GM12892 (cell line): ENCODE results near the gene FAM3D. TPM values are rescaled to one million over a fixed set of nuclear protein-coding genes. Genes with fewer than 3 reads are reported as not detected.
A peak's percentile ranks its signal among the peaks of the same experiment; 100 is the strongest.
"Not testable (repeated sequence)": the region's sequence is repeated elsewhere in the genome, so short reads cannot be mapped to it uniquely, and the experiment has no call there.

Source experiments
- DNase-seq: peaks from one replicate; pipeline ENCODE4 v3.0.0; 2011; ENCODE audit not compliant: insufficient read length
- FAIRE-seq: peaks from 2 replicates; lab custom pipeline; 2011; peaks lifted over from hg19 to GRCh38; lab: Jason Lieb, UNC
- POLR2A ChIP-seq: IDR thresholded peaks from 2 replicates; pipeline ENCODE4 v1.6.1; 2011; ENCODE audit warnings: low read depth, low read length, control low read depth
- POLR2AphosphoS5 ChIP-seq: IDR thresholded peaks from 2 replicates; pipeline ENCODE4 v1.6.1; 2011; ENCODE audit warnings: low read depth, low read length, control low read depth
- TAF1 ChIP-seq: IDR thresholded peaks from 2 replicates; pipeline ENCODE4 v1.6.1; 2011; ENCODE audit warnings: low read depth, mild to moderate bottlenecking, control low read depth, low read length, borderline replicate concordance
- polyA plus RNA-seq: library from polyadenylated mRNA; unstranded; fragments of >200 nt; gene quantifications from one replicate; pipeline ENCODE4 v1.2.1, GENCODE V29; 2012; ENCODE audit warnings: missing spikeins, inconsistent platforms; ENCODE audit not compliant: missing spikeins

Gene FAM3D
- not detected for polyA plus RNA-seq

GRCh38 chr3:58666683-58667082, at the start of gene FAM3D:
Gene FAM3D (minus strand): TSS chr3:58666774. CDS start chr3:58655563, 11,211 bp downstream.
- FAIRE-seq: no peak
- TF ChIP-seq TAF1 (no peak), POLR2AphosphoS5 (no peak), POLR2A (no peak)
- no peak for DNase-seq

- no peak for FAIRE-seq
- no peak for DNase-seq
- no peak for TF ChIP-seq POLR2A
- no peak for TF ChIP-seq POLR2AphosphoS5
- TF ChIP-seq TAF1: no peak
Observed at GRCh38 chr3:58713715-58714401, 47.3 kb upstream of the FAM3D start.

- no peak for FAIRE-seq
Observed at GRCh38 chr3:58711871-58712270, 45.3 kb upstream of the FAM3D start.

GRCh38 chr3:58708983-58709382, 42.4 kb upstream of the FAM3D start:
- not testable (repeated sequence) for DNase-seq, FAIRE-seq

More at GRCh38 chr3:58711871-58712270, 45.3 kb upstream of the FAM3D start:
- no peak for TF ChIP-seq POLR2A
- no peak for TF ChIP-seq TAF1
- TF ChIP-seq POLR2AphosphoS5: no peak
- DNase-seq: no peak

GRCh38 chr3:58708116-58708791, 41.7 kb upstream of the FAM3D start:
- TF ChIP-seq TAF1: no peak
- no peak for TF ChIP-seq POLR2AphosphoS5
- TF ChIP-seq POLR2A: no peak
- DNase-seq: no peak
- no peak for FAIRE-seq

GRCh38 chr3:58707390-58707930, 40.9 kb upstream of the FAM3D start:
- no peak for TF ChIP-seq TAF1
- no peak for TF ChIP-seq POLR2AphosphoS5
- TF ChIP-seq POLR2A: no peak
- FAIRE-seq (no peak), DNase-seq (no peak)

- FAIRE-seq (no peak), DNase-seq (no peak)
- no peak for TF ChIP-seq POLR2A
- no peak for TF ChIP-seq TAF1
Observed at GRCh38 chr3:58706395-58707167, 40.0 kb upstream of the FAM3D start.

GRCh38 chr3:58704745-58705144, 38.2 kb upstream of the FAM3D start:
- FAIRE-seq (peak; percentile 69), DNase-seq (no peak)
- no peak for TF ChIP-seq POLR2AphosphoS5

- DNase-seq, FAIRE-seq: not testable (repeated sequence)
Observed at GRCh38 chr3:58704304-58704703, 37.7 kb upstream of the FAM3D start.

GRCh38 chr3:58698246-58698645, 31.7 kb upstream of the FAM3D start:
- DNase-seq: no peak
- TF ChIP-seq POLR2AphosphoS5 (no peak), POLR2A (no peak), TAF1 (no peak)

GRCh38 chr3:58697561-58697960, 31.0 kb upstream of the FAM3D start:
- FAIRE-seq: no peak
- TF ChIP-seq POLR2AphosphoS5: no peak
- no peak for TF ChIP-seq TAF1
- no peak for TF ChIP-seq POLR2A
- no peak for DNase-seq

More at GRCh38 chr3:58698246-58698645, 31.7 kb upstream of the FAM3D start:
- FAIRE-seq: no peak

GRCh38 chr3:58696813-58697212, 30.2 kb upstream of the FAM3D start:
- FAIRE-seq: not testable (repeated sequence)

More at GRCh38 chr3:58696813-58697212, 30.2 kb upstream of the FAM3D start:
- not testable (repeated sequence) for DNase-seq
